ENCODE results near the gene TSC22D1.
"Not testable (repeated sequence)": the region's sequence is repeated elsewhere in the genome, so short reads cannot be mapped to it uniquely, and the experiment has no call there.

TSC22D1 gene

DNA sequence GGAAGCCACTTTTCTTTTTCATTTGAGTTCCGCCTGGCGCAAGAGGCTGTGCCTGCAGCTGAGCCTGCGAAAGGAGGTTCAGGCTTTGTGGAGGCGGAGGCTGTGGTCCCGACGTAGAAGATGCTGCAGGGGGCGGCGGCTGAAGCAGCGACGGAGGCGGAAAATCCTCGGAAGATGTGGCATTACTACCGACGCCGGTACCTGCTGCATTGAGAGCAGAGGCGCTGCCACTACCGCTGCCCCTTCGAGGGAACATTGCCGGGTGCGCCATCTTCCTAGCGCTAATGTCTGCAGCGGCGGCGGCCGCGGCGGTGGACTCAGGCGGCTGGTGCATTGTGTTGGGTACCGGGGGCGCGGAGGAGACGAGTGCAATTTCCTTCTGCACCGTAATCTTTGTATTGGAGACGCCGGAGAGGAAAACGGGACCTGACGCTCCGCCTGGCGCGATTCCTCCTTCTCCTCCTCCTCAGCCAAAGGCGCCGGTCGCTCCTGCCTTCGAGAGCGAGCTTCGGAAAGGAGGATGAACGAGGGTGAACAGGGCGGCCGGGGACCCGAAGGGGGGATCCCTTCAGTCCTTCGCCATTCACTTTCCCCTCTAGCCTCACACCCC lies at the start of gene TSC22D1:
TSC22D1 (minus strand) TSS at position 590 of the 610 bp plus-strand sequence; CDS start at position 334, 256 bp downstream.
- peaks cover 17% of the 10 kb centered on the region for H3K27me3 Mint-ChIP-seq
- H3K9me3 Mint-ChIP-seq = no peaks in the 10 kb centered on the region
- peak within 1 kb of the TSS; percentile 98 for H3K27ac Mint-ChIP-seq
- peaks cover 50% of the 10 kb centered on the region for H3K4me1 Mint-ChIP-seq (ENCODE audit: low read depth)
- peaks cover 30% of the 10 kb centered on the region for H3K36me3 Mint-ChIP-seq (ENCODE audit: low read depth)
- peak within 1 kb of the TSS; percentile 83 for H3K4me3 Mint-ChIP-seq
- intact Hi-C loops (cut with micrococcal nuclease) = loop anchor here (5.0 to 10.0 kb wide), 4 partner anchors 341 to 691 kb away; no protein-coding TSS in a partner anchor

DNA sequence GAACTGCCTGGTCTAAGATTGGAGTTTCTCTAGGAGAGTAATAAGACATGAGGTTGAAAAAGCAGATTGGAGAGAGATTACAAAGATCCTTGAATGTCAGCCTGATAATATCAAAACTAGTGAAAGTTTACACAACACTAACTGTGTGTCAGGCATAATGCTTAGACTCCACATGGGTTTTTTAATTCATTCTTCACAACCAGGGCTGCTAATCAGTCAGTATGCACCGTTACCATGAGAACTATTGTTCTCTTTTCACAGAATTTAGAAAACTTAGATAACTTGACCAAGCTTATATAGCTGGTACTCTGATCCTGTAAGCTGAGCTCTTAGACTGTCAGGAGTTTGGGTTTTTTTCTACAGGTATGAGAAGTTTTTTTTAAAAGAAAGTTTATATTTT lies 46.6 kb upstream of the TSC22D1 start:
- Mint-ChIP-seq H3K4me3 (no peak overlapping the region), H3K4me1 (ENCODE audit: low read depth) (no peaks in the 10 kb centered on the region), H3K27me3 (peaks cover 2% of the 10 kb centered on the region), H3K36me3 (ENCODE audit: low read depth) (no peaks in the 10 kb centered on the region), H3K27ac (no peak overlapping the region), H3K9me3 (no peaks in the 10 kb centered on the region)
- intact Hi-C loops (cut with micrococcal nuclease) = no loop called here

DNA sequence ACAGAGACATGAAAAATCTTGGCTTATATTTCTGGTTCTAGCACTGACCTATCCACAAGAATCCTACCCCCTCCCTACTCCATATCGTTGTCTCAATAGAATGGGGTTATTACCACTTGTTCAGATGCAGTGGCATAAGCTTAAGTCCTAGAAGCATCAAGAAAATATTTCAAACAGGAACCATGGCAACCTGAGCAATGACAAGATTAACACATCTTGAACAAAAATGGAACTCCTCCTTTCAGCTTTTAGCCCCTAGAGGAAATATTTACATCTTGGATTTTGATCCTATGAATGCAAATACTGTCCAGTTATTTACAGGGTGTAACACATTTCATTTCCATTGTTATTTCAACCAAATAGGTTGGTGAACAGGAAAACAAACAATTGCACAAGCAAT lies 46.1 kb upstream of the TSC22D1 start:
- intact Hi-C loops (cut with micrococcal nuclease) = no loop called here
- H3K9me3 Mint-ChIP-seq = no peaks in the 10 kb centered on the region
- no peak overlapping the region for H3K27ac Mint-ChIP-seq
- H3K4me1 Mint-ChIP-seq (ENCODE audit: low read depth) = no peaks in the 10 kb centered on the region
- no peak overlapping the region for H3K4me3 Mint-ChIP-seq
- peaks cover 2% of the 10 kb centered on the region for H3K27me3 Mint-ChIP-seq
- H3K36me3 Mint-ChIP-seq (ENCODE audit: low read depth) = no peaks in the 10 kb centered on the region

GRCh38 chr13:44620057-44620456 lies 43.9 kb upstream of the TSC22D1 start:
- peaks cover 2% of the 10 kb centered on the region for H3K27me3 Mint-ChIP-seq
- H3K9me3 Mint-ChIP-seq = no peaks in the 10 kb centered on the region

DNA sequence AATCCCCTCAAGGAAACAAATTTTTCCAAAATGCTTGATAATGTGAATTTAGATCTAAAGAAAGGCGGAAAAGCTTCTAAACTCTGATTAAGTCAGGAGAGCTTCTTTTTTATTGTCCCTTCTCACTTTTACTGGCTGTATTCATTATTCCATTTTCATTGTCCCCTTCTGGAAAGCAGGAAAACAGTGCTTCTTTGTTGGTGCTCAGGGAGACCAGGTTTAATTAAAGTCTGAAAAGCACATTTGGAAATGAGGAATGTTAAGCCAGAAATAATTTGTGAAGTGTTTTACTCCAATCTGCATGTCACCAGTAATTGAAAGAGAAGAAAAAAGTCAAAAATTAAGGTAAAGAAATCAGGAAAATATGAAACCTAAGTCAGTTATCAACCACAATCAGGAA lies 43.5 kb upstream of the TSC22D1 start:
- Mint-ChIP-seq H3K4me3 (no peak overlapping the region), H3K27ac (no peak overlapping the region), H3K9me3 (no peaks in the 10 kb centered on the region), H3K4me1 (ENCODE audit: low read depth) (no peaks in the 10 kb centered on the region), H3K36me3 (ENCODE audit: low read depth) (no peaks in the 10 kb centered on the region), H3K27me3 (peaks cover 4% of the 10 kb centered on the region)
- intact Hi-C loops (cut with micrococcal nuclease) = no loop called here

More at GRCh38 chr13:44620057-44620456, 43.9 kb upstream of the TSC22D1 start:
- H3K36me3 Mint-ChIP-seq (ENCODE audit: low read depth) = no peaks in the 10 kb centered on the region
- H3K4me1 Mint-ChIP-seq (ENCODE audit: low read depth) = no peaks in the 10 kb centered on the region
- H3K4me3 Mint-ChIP-seq = no peak overlapping the region
- intact Hi-C loops (cut with micrococcal nuclease) = no loop called here
- H3K27ac Mint-ChIP-seq = no peak overlapping the region

DNA sequence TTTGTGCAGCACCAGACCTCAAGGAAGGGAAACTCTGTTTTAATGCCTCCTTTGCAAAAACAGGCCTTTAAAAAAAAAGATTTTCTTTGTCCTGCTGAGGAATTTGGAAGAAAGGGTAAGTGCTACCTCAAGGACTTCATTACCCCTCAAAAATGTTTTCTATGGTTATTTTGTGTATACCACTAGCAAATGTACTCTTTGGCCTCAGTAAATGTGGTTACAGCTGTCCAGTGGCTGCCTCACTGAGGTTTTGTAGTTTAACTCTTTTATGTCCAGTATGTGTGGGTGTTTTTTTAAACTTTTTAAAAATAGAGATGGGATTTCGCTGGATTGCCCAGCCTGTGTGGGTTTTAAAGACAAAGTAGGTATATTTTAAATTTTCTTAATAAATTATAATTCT lies 42.2 kb upstream of the TSC22D1 start:
- H3K27ac Mint-ChIP-seq = no peak overlapping the region
- H3K36me3 Mint-ChIP-seq (ENCODE audit: low read depth) = no peaks in the 10 kb centered on the region
- intact Hi-C loops (cut with micrococcal nuclease) = no loop called here
- H3K4me3 Mint-ChIP-seq = no peak overlapping the region
- H3K4me1 Mint-ChIP-seq (ENCODE audit: low read depth) = no peaks in the 10 kb centered on the region
- peaks cover 3% of the 10 kb centered on the region for H3K27me3 Mint-ChIP-seq
- H3K9me3 Mint-ChIP-seq = no peaks in the 10 kb centered on the region

DNA sequence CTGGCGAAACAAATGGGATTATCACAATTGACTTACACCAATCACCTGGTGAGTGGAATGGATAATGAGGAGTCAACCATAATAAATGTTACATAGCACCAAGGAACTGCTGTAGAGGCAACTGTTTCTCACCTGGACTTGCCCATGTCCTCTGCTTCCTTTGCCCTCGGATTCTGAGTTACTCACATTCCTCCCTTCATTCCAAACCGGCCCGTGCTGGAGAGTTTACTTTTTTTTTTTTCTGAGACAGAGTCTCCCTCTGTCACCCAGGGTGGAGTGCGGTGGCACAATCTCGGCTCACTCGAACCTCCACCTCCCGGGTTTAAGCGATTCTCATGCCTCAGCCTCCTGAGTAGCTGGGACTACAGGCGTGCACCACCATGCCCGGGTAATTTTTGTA lies 41.5 kb upstream of the TSC22D1 start:
- intact Hi-C loops (cut with micrococcal nuclease) = no loop called here

DNA sequence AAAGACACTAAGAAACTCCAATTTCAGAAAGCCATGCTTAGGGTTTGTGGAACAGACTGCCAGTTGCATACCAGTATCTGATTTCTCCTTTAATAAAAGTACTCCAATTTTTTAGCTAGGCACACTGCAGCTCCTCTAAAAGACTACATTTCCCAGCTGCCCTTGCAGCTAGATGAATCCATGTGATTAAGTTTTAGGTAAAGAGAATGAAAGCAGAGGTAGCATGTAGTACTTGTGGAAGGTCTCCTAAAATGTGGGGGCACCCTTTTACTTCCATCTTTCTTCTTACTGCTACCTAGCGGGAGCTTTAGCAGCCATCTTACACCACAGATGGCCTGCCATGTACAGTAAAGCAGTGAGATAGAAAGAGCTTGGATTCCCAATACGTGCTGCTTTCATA lies 33.0 kb upstream of the TSC22D1 start:
- Mint-ChIP-seq H3K4me1 (ENCODE audit: low read depth) (no peaks in the 10 kb centered on the region), H3K4me3 (no peak overlapping the region), H3K27me3 (no peaks in the 10 kb centered on the region), H3K27ac (no peak overlapping the region), H3K36me3 (ENCODE audit: low read depth) (no peaks in the 10 kb centered on the region), H3K9me3 (peaks cover 10% of the 10 kb centered on the region)
- intact Hi-C loops (cut with micrococcal nuclease) = no loop called here

More for the DNA sequence above, 41.5 kb upstream of the TSC22D1 start:
- Mint-ChIP-seq H3K9me3 (no peaks in the 10 kb centered on the region), H3K36me3 (ENCODE audit: low read depth) (no peaks in the 10 kb centered on the region), H3K27ac (no peak overlapping the region), H3K27me3 (peaks cover 3% of the 10 kb centered on the region), H3K4me1 (ENCODE audit: low read depth) (no peaks in the 10 kb centered on the region), H3K4me3 (no peak overlapping the region)

- Mint-ChIP-seq H3K9me3 (peaks cover 6% of the 10 kb centered on the region), H3K36me3 (ENCODE audit: low read depth) (no peaks in the 10 kb centered on the region), H3K27me3 (no peaks in the 10 kb centered on the region), H3K27ac (no peak overlapping the region), H3K4me1 (ENCODE audit: low read depth) (no peaks in the 10 kb centered on the region), H3K4me3 (no peak overlapping the region)
- intact Hi-C loops (cut with micrococcal nuclease) = no loop called here
These were observed 29.6 kb upstream of the TSC22D1 start for GRCh38 chr13:44605721-44606120.

DNA sequence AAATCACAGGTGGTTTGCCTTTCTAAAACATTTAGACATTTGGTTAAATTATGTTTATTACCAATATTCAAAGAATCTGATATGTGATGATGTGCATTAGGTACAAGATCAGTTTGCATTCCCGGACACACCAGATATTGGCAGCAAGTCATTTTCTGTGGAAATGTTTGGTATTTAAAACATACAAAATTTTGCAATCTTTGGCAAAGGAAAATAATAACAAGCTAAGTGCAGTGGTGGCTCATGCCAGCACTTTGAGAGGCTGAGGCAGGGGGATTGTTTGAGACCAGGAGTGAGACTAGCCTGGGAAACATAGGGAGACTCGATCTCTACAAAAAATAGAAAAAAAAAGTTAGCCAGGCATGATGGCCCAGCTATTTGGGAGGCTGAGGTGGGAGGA lies 29.1 kb upstream of the TSC22D1 start:
- Mint-ChIP-seq H3K27ac (no peak overlapping the region), H3K4me3 (no peak overlapping the region), H3K4me1 (ENCODE audit: low read depth) (no peaks in the 10 kb centered on the region), H3K9me3 (peaks cover 2% of the 10 kb centered on the region), H3K27me3 (no peaks in the 10 kb centered on the region), H3K36me3 (ENCODE audit: low read depth) (no peaks in the 10 kb centered on the region)
- intact Hi-C loops (cut with micrococcal nuclease) = no loop called here

GRCh38 chr13:44601586-44601985 lies 25.5 kb upstream of the TSC22D1 start:
- H3K27ac Mint-ChIP-seq = no peak overlapping the region
- H3K36me3 Mint-ChIP-seq (ENCODE audit: low read depth) = no peaks in the 10 kb centered on the region
- H3K4me1 Mint-ChIP-seq (ENCODE audit: low read depth) = no peaks in the 10 kb centered on the region
- intact Hi-C loops (cut with micrococcal nuclease) = no loop called here
- peaks cover 2% of the 10 kb centered on the region for H3K27me3 Mint-ChIP-seq
- no peak overlapping the region for H3K4me3 Mint-ChIP-seq
- H3K9me3 Mint-ChIP-seq = no peaks in the 10 kb centered on the region

DNA sequence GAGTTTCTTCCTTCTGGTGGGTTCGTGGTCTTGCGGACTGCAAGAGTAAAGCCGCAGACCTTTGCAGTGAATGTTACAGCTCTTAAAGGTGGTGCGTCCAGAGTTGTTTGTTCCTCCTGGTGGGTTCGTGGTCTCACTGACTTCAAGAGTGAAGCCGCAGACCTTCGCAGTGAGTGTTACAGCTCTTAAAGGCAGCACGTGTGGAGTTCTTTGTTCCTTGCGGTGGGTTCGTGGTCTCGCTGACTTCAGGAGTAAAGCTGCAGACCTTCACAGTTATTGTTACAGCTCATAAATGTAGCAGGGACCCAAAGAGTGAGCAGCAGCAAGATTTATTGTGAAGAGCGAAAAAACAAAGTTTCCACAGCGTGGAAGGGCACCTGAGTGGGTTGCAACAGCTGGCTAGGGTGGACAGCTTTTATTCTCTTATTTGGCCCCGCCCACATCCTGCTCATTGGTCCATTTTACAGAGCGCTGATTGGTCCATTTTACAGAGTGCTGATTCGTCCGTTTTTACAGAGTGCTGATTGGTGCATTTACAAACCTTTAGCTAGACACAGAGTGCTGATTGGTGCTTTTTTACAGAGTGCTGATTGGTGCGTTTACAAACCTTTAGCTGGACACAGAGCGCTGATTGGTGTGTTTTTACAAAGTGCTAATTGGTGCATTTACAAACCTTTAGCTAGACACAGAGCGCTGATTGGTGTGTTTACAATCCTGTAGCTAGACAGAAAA lies 17.9 kb upstream of the TSC22D1 start:
- H3K27ac Mint-ChIP-seq; H3K4me1 Mint-ChIP-seq (ENCODE audit: low read depth); H3K36me3 Mint-ChIP-seq (ENCODE audit: low read depth); H3K27me3 Mint-ChIP-seq; H3K9me3 Mint-ChIP-seq; H3K4me3 Mint-ChIP-seq; intact Hi-C loops (cut with micrococcal nuclease): not testable (repeated sequence)

GRCh38 chr13:44592216-44592847 lies 16.2 kb upstream of the TSC22D1 start:
- Mint-ChIP-seq H3K27me3 (peaks cover 3% of the 10 kb centered on the region), H3K27ac (no peak overlapping the region), H3K36me3 (ENCODE audit: low read depth) (no peaks in the 10 kb centered on the region), H3K4me1 (ENCODE audit: low read depth) (peaks cover 6% of the 10 kb centered on the region), H3K4me3 (no peak overlapping the region), H3K9me3 (peaks cover 8% of the 10 kb centered on the region)
- intact Hi-C loops (cut with micrococcal nuclease) = no loop called here

GRCh38 chr13:44591316-44591715 lies 15.2 kb upstream of the TSC22D1 start:
- Mint-ChIP-seq H3K27me3 (peaks cover 3% of the 10 kb centered on the region), H3K27ac (no peak overlapping the region), H3K4me1 (ENCODE audit: low read depth) (peaks cover 6% of the 10 kb centered on the region), H3K9me3 (peaks cover 8% of the 10 kb centered on the region), H3K4me3 (no peak overlapping the region), H3K36me3 (ENCODE audit: low read depth) (no peaks in the 10 kb centered on the region)
- intact Hi-C loops (cut with micrococcal nuclease) = no loop called here

Measured in dendritic cell treated with granulocyte-macrophage colony-stimulating factor and Interleukin-4, amounts not matched to agents 40 ng/mL and 50 ng/mL, for 4 days (primary cell).